Thoracic aorta endothelial cell (primary cell): ENCODE results near the gene THAP12. TPM values are rescaled to one million over a fixed set of nuclear protein-coding genes. Genes with fewer than 3 reads are reported as not detected.

ENCODE experiments used
- small RNA-seq: library from RNA; depleted of rRNA; stranded (forward); fragments of <200 nt; gene quantifications from one replicate; pipeline ENCODE3, GENCODE V24; 2012
- total RNA-seq: library from RNA; depleted of rRNA; stranded (reverse); fragments of >200 nt; gene quantifications from 2 replicates; pipeline ENCODE4 v1.2.3, GENCODE V29; 2012

THAP12 gene
- 77.1 and 89.0 TPM in 2 replicates for total RNA-seq

GRCh38 chr11:76380977-76381719 lies at the start of gene THAP12, which contains the start of gene GVQW3:
Gene THAP12 (minus strand): TSS chr11:76381132. CDS start chr11:76380836, 296 bp downstream.
Gene GVQW3 (plus strand): TSS chr11:76381323. CDS start chr11:76381829, 506 bp downstream.

Small RNA genes lying within 50 kb of the gene (small RNA-seq; reads per million reads assigned to genes)
- gene RF00019: not detected

Other genes with a start within 250 kb of the THAP12 start
- gene WNT11, start 174.6 kb downstream of the THAP12 start, total RNA-seq: not detected in 2 replicates
- 2.2 and 2.8 TPM in 2 replicates for gene GVQW3, start 191 bp upstream of the THAP12 start, total RNA-seq
- 23.5 and 26.9 TPM in 2 replicates for gene EMSY, start 63.9 kb upstream of the THAP12 start, total RNA-seq